Astrocyte (in vitro differentiated cells and primary cell): ENCODE measurements around the gene CD9. TPM values are rescaled to one million over a fixed set of nuclear protein-coding genes. Genes with fewer than 3 reads are reported as not detected.

Experiments used
- DNase-seq: peaks from one replicate; pipeline ENCODE4 v3.0.0-alpha.2; 2010; ENCODE audit warnings: low read depth
- FAIRE-seq: peaks from 2 replicates; lab custom pipeline; 2011; peaks lifted over from hg19 to GRCh38; lab: Jason Lieb, UNC
- H2AFZ ChIP-seq: 2 replicates; pipeline ENCODE4 v1.6.0; 2012; ENCODE audit warnings: low read depth, low read length, inconsistent platforms
- H3K27ac ChIP-seq: 2 replicates; pipeline ENCODE4 v1.5.1; 2011; ENCODE audit warnings: low read depth, low read length, inconsistent platforms
- H3K27me3 ChIP-seq: 2 replicates; pipeline ENCODE4 v1.6.0; 2011; ENCODE audit warnings: low read length, inconsistent platforms; ENCODE audit not compliant: insufficient read depth
- H3K36me3 ChIP-seq: 2 replicates; pipeline ENCODE4 v1.5.1; 2011; ENCODE audit warnings: low read length, inconsistent platforms; ENCODE audit not compliant: insufficient read depth
- H3K4me1 ChIP-seq: 2 replicates; pipeline ENCODE4 v1.5.1; 2011; ENCODE audit warnings: low read length, inconsistent platforms; ENCODE audit not compliant: insufficient read depth
- H3K4me2 ChIP-seq: 2 replicates; pipeline ENCODE4 v1.6.0; 2012; ENCODE audit warnings: low read length, inconsistent platforms
- H3K4me3 ChIP-seq: 2 replicates; pipeline ENCODE4 v1.5.1; 2011; ENCODE audit warnings: low read depth, mild to moderate bottlenecking, low read length, inconsistent platforms; ENCODE audit not compliant: insufficient read depth
- H3K79me2 ChIP-seq: 2 replicates; pipeline ENCODE4 v1.6.0; 2012; ENCODE audit warnings: mild to moderate bottlenecking, low read length, inconsistent platforms; ENCODE audit not compliant: insufficient read depth
- H3K9ac ChIP-seq: 2 replicates; pipeline ENCODE4 v1.6.0; 2012; ENCODE audit warnings: mild to moderate bottlenecking, low read length, inconsistent platforms
- H3K9me3 ChIP-seq: 2 replicates; pipeline ENCODE4 v1.5.1; 2012; ENCODE audit warnings: low read depth, mild to moderate bottlenecking, low read length, inconsistent platforms; ENCODE audit not compliant: insufficient read depth
- H4K20me1 ChIP-seq: 2 replicates; pipeline ENCODE4 v1.6.0; 2012; ENCODE audit warnings: low read length, inconsistent platforms; ENCODE audit not compliant: insufficient read depth
- H3K27ac Mint-ChIP-seq: one replicate; pipeline ENCODE4 v1.8.0; 2021; ENCODE audit warnings: mild to moderate bottlenecking, mixed read lengths; ENCODE audit not compliant: unreplicated experiment
- H3K27me3 Mint-ChIP-seq: one replicate; pipeline ENCODE4 v1.8.0; 2021; ENCODE audit warnings: low read depth, mixed read lengths; ENCODE audit not compliant: unreplicated experiment
- H3K36me3 Mint-ChIP-seq: one replicate; pipeline ENCODE4 v1.8.0; 2021; ENCODE audit warnings: low read depth, mixed read lengths; ENCODE audit not compliant: unreplicated experiment
- H3K4me1 Mint-ChIP-seq: one replicate; pipeline ENCODE4 v1.8.0; 2021; ENCODE audit warnings: low read depth, mixed read lengths; ENCODE audit not compliant: unreplicated experiment
- H3K4me3 Mint-ChIP-seq: one replicate; pipeline ENCODE4 v1.8.0; 2021; ENCODE audit warnings: mild to moderate bottlenecking, moderate library complexity, mixed read lengths; ENCODE audit not compliant: unreplicated experiment
- H3K9me3 Mint-ChIP-seq: one replicate; pipeline ENCODE4 v1.8.0; 2021; ENCODE audit warnings: mild to moderate bottlenecking, mixed read lengths; ENCODE audit not compliant: unreplicated experiment
- EZH2 ChIP-seq: IDR thresholded peaks from 2 replicates; pipeline ENCODE4 v1.6.1; 2012; ENCODE audit warnings: mild to moderate bottlenecking, low read length, inconsistent platforms; ENCODE audit not compliant: insufficient read depth
- total RNA-seq: library from RNA; stranded (reverse); gene quantifications from 2 replicates; pipeline ENCODE4 v1.2.1, GENCODE V29; 2021
- TF ChIP-seq, protein P1 (sequence below): IDR thresholded peaks from 2 replicates; pipeline ENCODE4 v1.5.1; 2011; ENCODE audit warnings: low read depth, mild to moderate bottlenecking, inconsistent platforms, low read length, moderate library complexity; ENCODE audit not compliant: insufficient read depth

CD9 gene
- total RNA-seq, 1 donor from 2014 or later = 52.2 TPM

DNA sequence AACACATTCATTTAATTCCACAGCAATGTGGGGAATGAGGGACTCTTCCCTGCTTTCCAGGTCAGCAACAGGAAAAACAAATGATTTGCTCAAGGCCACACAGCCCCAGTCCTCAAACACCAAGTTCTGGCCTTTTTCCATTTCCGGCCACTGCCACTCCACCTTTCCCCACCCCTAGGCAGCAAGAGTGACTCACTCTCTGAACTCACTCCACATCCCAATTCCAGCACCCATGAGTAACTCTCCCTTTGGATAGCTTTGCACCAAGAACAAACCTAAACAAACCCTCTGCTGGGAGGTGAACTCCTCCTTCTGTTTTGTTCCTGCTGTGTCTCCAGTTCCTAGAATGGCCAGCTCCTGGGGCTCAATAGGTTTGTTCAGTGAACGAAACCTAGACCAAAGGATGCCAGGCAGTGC is 79.9 kb downstream of the CD9 start:
- no peaks in the 10 kb centered on the region for H4K20me1 ChIP-seq
- peak overlapping the region; percentile 77 for H3K4me2 ChIP-seq
- peak overlapping the region; percentile 80 for H3K27ac Mint-ChIP-seq
- FAIRE-seq = peak; percentile 95
- no peak overlapping the region for H2AFZ ChIP-seq
- H3K36me3 ChIP-seq = no peaks in the 10 kb centered on the region
- no peaks in the 10 kb centered on the region for H3K36me3 Mint-ChIP-seq
- peak; percentile 90 for DNase-seq
- H3K4me1 Mint-ChIP-seq = peaks cover 22% of the 10 kb centered on the region
- no peak overlapping the region for H3K4me3 Mint-ChIP-seq
- no peak overlapping the region for H3K4me3 ChIP-seq
- peak overlapping the region; percentile 87 for H3K27ac ChIP-seq
- no peaks in the 10 kb centered on the region for H3K9me3 Mint-ChIP-seq
- H3K9me3 ChIP-seq = no peaks in the 10 kb centered on the region
- H3K79me2 ChIP-seq = no peaks in the 10 kb centered on the region
- H3K4me1 ChIP-seq = peaks cover 34% of the 10 kb centered on the region
- no peaks in the 10 kb centered on the region for H3K27me3 ChIP-seq
- no peak for TF ChIP-seq EZH2
- TF ChIP-seq, protein P1, sequence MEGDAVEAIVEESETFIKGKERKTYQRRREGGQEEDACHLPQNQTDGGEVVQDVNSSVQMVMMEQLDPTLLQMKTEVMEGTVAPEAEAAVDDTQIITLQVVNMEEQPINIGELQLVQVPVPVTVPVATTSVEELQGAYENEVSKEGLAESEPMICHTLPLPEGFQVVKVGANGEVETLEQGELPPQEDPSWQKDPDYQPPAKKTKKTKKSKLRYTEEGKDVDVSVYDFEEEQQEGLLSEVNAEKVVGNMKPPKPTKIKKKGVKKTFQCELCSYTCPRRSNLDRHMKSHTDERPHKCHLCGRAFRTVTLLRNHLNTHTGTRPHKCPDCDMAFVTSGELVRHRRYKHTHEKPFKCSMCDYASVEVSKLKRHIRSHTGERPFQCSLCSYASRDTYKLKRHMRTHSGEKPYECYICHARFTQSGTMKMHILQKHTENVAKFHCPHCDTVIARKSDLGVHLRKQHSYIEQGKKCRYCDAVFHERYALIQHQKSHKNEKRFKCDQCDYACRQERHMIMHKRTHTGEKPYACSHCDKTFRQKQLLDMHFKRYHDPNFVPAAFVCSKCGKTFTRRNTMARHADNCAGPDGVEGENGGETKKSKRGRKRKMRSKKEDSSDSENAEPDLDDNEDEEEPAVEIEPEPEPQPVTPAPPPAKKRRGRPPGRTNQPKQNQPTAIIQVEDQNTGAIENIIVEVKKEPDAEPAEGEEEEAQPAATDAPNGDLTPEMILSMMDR = no peak
- H3K9ac ChIP-seq = peak overlapping the region; percentile 61
- H3K27me3 Mint-ChIP-seq = peaks cover 8% of the 10 kb centered on the region

DNA sequence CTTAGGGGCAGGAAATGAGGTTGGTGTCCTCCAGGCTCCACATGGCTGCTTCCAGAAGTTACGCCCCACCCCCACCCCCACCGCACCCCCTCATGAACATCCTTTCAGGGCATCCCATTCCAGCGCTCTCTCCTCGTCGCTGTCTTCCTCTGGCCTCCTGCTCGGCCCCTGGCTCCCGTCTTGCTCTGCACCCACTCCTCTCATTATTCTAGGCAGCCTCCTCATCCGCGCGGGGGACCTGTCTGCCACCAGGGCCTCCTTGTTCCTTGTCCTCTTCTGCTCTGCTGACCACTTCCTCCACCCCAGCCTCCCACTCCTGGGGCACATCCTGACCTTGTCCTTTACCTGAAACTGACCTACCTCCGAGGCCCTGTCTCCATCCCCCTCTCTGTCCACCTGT is 80.5 kb downstream of the CD9 start:
- Mint-ChIP-seq H3K27ac (peak overlapping the region; percentile 80), H3K4me1 (peaks cover 22% of the 10 kb centered on the region), H3K9me3 (no peaks in the 10 kb centered on the region), H3K27me3 (peaks cover 4% of the 10 kb centered on the region), H3K4me3 (no peak overlapping the region), H3K36me3 (no peaks in the 10 kb centered on the region)
- no peaks in the 10 kb centered on the region for H3K9me3 ChIP-seq
- H3K27me3 ChIP-seq = no peaks in the 10 kb centered on the region
- peaks cover 34% of the 10 kb centered on the region for H3K4me1 ChIP-seq
- H2AFZ ChIP-seq = no peak overlapping the region
- FAIRE-seq (no peak), DNase-seq (no peak)
- H3K4me2 ChIP-seq = peak overlapping the region; percentile 77
- H3K36me3 ChIP-seq = no peaks in the 10 kb centered on the region
- H3K79me2 ChIP-seq = no peaks in the 10 kb centered on the region
- H3K9ac ChIP-seq = peak overlapping the region; percentile 61
- peak overlapping the region; percentile 87 for H3K27ac ChIP-seq
- H3K4me3 ChIP-seq = no peak overlapping the region
- TF ChIP-seq, protein P1 = no peak
- TF ChIP-seq EZH2 = no peak
- H4K20me1 ChIP-seq = no peaks in the 10 kb centered on the region

DNA sequence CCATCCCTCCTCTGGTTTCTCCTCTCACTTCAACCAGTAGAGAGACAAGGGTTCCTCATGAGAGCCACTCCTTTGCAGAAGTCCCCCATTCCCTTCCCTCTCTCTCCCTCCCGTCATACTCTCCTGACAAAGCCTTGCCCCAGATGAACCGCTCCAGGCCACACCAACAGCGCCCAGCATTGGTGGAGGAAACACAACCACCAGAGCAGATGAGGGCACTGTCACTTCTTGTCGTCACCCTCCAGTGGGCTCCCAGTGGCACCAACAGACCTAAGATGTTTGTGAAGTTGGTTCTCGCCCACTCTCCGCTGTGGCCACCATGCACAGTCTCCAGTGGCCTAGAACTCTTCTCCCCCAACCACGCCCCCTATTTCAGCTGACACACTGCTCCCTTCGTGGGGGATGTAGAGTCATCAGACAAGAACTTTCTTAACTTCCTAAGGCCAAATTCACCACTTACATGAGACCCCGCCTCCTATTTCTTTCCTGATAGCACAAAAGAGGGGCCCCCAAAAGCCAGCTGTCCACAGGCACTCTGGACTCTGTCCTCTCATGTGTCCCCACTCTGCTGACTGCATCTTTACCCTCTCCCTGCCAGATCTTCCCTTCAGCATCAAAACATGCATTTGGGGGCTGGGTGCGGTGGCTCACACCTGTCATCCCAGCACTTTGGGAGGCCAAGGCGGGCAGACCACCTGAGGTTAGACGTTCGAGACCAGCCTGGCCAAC is 81.0 kb downstream of the CD9 start:
- H3K4me1 ChIP-seq = peaks cover 37% of the 10 kb centered on the region
- Mint-ChIP-seq H3K9me3 (no peaks in the 10 kb centered on the region), H3K36me3 (no peaks in the 10 kb centered on the region), H3K27ac (peak overlapping the region; percentile 80), H3K4me3 (no peak overlapping the region), H3K27me3 (no peaks in the 10 kb centered on the region), H3K4me1 (peaks cover 22% of the 10 kb centered on the region)
- H3K36me3 ChIP-seq = no peaks in the 10 kb centered on the region
- H3K27ac ChIP-seq = peak overlapping the region; percentile 87
- H3K9ac ChIP-seq = no peak overlapping the region
- no peak for FAIRE-seq
- H2AFZ ChIP-seq = no peak overlapping the region
- TF ChIP-seq EZH2 = no peak
- TF ChIP-seq, protein P1 = no peak
- H3K4me3 ChIP-seq = no peak overlapping the region
- H3K27me3 ChIP-seq = no peaks in the 10 kb centered on the region
- no peaks in the 10 kb centered on the region for H4K20me1 ChIP-seq
- H3K9me3 ChIP-seq = no peaks in the 10 kb centered on the region
- peak overlapping the region; percentile 77 for H3K4me2 ChIP-seq
- no peaks in the 10 kb centered on the region for H3K79me2 ChIP-seq
- no peak for DNase-seq
